Fibroblast of lung (primary cell): ENCODE results near the gene STARD5. TPM values are rescaled to one million over a fixed set of nuclear protein-coding genes. Genes with fewer than 3 reads are reported as not detected.
A peak's percentile ranks its signal among the peaks of the same experiment; 100 is the strongest.
"Not testable (repeated sequence)": the region's sequence is repeated elsewhere in the genome, so short reads cannot be mapped to it uniquely, and the experiment has no call there.

Experiments used
- DNase-seq, 2 donors: peaks; one replicate each; pipeline versions ENCODE4 v3.0.0 to v3.0.0-alpha.2; 2010; ENCODE audit warnings: low read depth in 2 of 2
- H2AFZ ChIP-seq: 2 replicates; pipeline ENCODE4 v1.5.1; 2012; ENCODE audit warnings: low read length, control low read depth, inconsistent platforms
- H3K27ac ChIP-seq: 2 replicates; pipeline ENCODE4 v1.5.1; 2011; ENCODE audit warnings: low read length, control low read depth; ENCODE audit not compliant: insufficient read depth
- H3K27me3 ChIP-seq: 2 replicates; pipeline ENCODE4 v1.5.1; 2011; ENCODE audit warnings: mild to moderate bottlenecking, low read length; ENCODE audit not compliant: control insufficient read depth, insufficient read depth
- H3K36me3 ChIP-seq: 2 replicates; pipeline ENCODE4 v1.5.1; 2011; ENCODE audit warnings: low read length; ENCODE audit not compliant: control insufficient read depth, insufficient read depth
- H3K4me1 ChIP-seq: 2 replicates; pipeline ENCODE4 v1.5.1; 2011; ENCODE audit warnings: low read length; ENCODE audit not compliant: control insufficient read depth, insufficient read depth; ENCODE audit errors: extremely low read depth
- H3K4me2 ChIP-seq: 2 replicates; pipeline ENCODE4 v1.5.1; 2011; ENCODE audit warnings: low read length, control low read depth; ENCODE audit not compliant: insufficient read depth; ENCODE audit errors: extremely low read depth
- H3K4me3 ChIP-seq, 4 experiments: fragments of 200-600 bp in 1 of 4; sonication (generic) in 1 of 4; replicated peaks in 1 of 4; 2 replicates each; pipeline ENCODE4 v1.5.1; 2011 to 2016; ENCODE audit warnings: low read length in 4 of 4, low read depth in 3 of 4, mild to moderate bottlenecking in 3 of 4, control low read depth in 2 of 4, inconsistent platforms in 1 of 4, mixed read lengths in 1 of 4; ENCODE audit not compliant: insufficient read depth in 1 of 4; ENCODE audit errors: control extremely low read depth in 1 of 4
- H3K79me2 ChIP-seq: 2 replicates; pipeline ENCODE4 v1.5.1; 2012; ENCODE audit warnings: mild to moderate bottlenecking, low read length, inconsistent platforms; ENCODE audit not compliant: control insufficient read depth, insufficient read depth
- H3K9ac ChIP-seq: 2 replicates; pipeline ENCODE4 v1.5.1; 2011; ENCODE audit warnings: mild to moderate bottlenecking, low read length, control low read depth; ENCODE audit not compliant: insufficient read depth
- H3K9me3 ChIP-seq: 2 replicates; pipeline ENCODE4 v1.5.1; 2012; ENCODE audit warnings: low read depth, low read length; ENCODE audit not compliant: control insufficient read depth, insufficient read depth
- H4K20me1 ChIP-seq: 2 replicates; pipeline ENCODE4 v1.5.1; 2011; ENCODE audit warnings: low read length; ENCODE audit not compliant: control insufficient read depth, insufficient read depth; ENCODE audit errors: extremely low read depth
- CTCF ChIP-seq, 2 donors: IDR thresholded peaks in 1 of 2; conservative IDR thresholded peaks in 1 of 2; 1 replicate in 1 of 2; 2 replicates in 1 of 2; pipeline ENCODE4 v1.5.1; 2011 to 2012; ENCODE audit warnings: low read length in 2 of 2, control low read depth in 1 of 2, inconsistent platforms in 1 of 2, low read depth in 1 of 2, mild to moderate bottlenecking in 1 of 2
- EZH2 ChIP-seq: IDR thresholded peaks from 2 replicates; pipeline ENCODE4 v1.5.1; 2012; ENCODE audit warnings: low read length, control low read depth, mild to moderate bottlenecking; ENCODE audit errors: missing control alignments
- polyA plus RNA-seq, 2 donors: library from polyadenylated mRNA; depleted of rRNA in 1 of 2; stranded (reverse) in 1 of 2; unstranded in 1 of 2; fragments of >200 nt; gene quantifications; 2 replicates each; pipeline ENCODE4 v1.2.1, GENCODE V29; 2011 to 2012; ENCODE audit warnings: missing spikeins in 1 of 2
- total RNA-seq: library from RNA; depleted of rRNA; stranded (reverse); fragments of >200 nt; gene quantifications from 2 replicates; pipeline ENCODE4 v1.2.1, GENCODE V29; 2014

STARD5 gene
- total and polyA plus RNA-seq, 2 donors (not counting 1 experiment from before 2014, with no cell fraction given) = 14.9 to 20.1 TPM

GRCh38 chr15:81332326-81332725, 8.4 kb upstream of the STARD5 start:
- H2AFZ ChIP-seq = no peak overlapping the region
- TF ChIP-seq EZH2 (no peak), CTCF (conservative IDR thresholded peaks at IDR 0.05 in 1 of 2, IDR thresholded peaks at IDR 0.05 in 1 of 2; ENCODE audit: low read depth in 1 of 2, low read length in 2 of 2) (no peak)
- H3K27ac ChIP-seq = no peak overlapping the region
- no peak overlapping the region for H3K4me3 ChIP-seq
- no peak for DNase-seq
- no peaks in the 10 kb centered on the region for H3K79me2 ChIP-seq
- no peaks in the 10 kb centered on the region for H4K20me1 ChIP-seq
- H3K27me3 ChIP-seq = no peaks in the 10 kb centered on the region
- no peaks in the 10 kb centered on the region for H3K9me3 ChIP-seq
- no peaks in the 10 kb centered on the region for H3K36me3 ChIP-seq
- no peak overlapping the region for H3K9ac ChIP-seq
- peaks cover 5% of the 10 kb centered on the region for H3K4me1 ChIP-seq
- H3K4me2 ChIP-seq = no peak overlapping the region

GRCh38 chr15:81331600-81331999, 7.7 kb upstream of the STARD5 start:
- H3K9me3 ChIP-seq = no peaks in the 10 kb centered on the region
- no peaks in the 10 kb centered on the region for H3K79me2 ChIP-seq
- no peak for TF ChIP-seq EZH2
- TF ChIP-seq CTCF (conservative IDR thresholded peaks at IDR 0.05 in 1 of 2, IDR thresholded peaks at IDR 0.05 in 1 of 2; ENCODE audit: low read depth in 1 of 2, low read length in 2 of 2) = no peak
- H3K27me3 ChIP-seq = no peaks in the 10 kb centered on the region
- DNase-seq = no peak
- H3K4me2 ChIP-seq = no peak overlapping the region
- no peak overlapping the region for H3K9ac ChIP-seq
- H3K27ac ChIP-seq = no peak overlapping the region
- no peaks in the 10 kb centered on the region for H4K20me1 ChIP-seq
- peaks cover 12% of the 10 kb centered on the region for H3K4me1 ChIP-seq
- H3K36me3 ChIP-seq = no peaks in the 10 kb centered on the region
- H2AFZ ChIP-seq = no peak overlapping the region
- H3K4me3 ChIP-seq = no peak overlapping the region

GRCh38 chr15:81331141-81331540, 7.2 kb upstream of the STARD5 start:
- not testable (repeated sequence) for H3K27ac ChIP-seq, H3K79me2 ChIP-seq, H2AFZ ChIP-seq, H3K4me3 ChIP-seq, H4K20me1 ChIP-seq, H3K27me3 ChIP-seq, H3K9ac ChIP-seq, H3K4me2 ChIP-seq, H3K9me3 ChIP-seq, H3K36me3 ChIP-seq
- DNase-seq = peak; percentile 34 to 63
- peaks cover 16% of the 10 kb centered on the region for H3K4me1 ChIP-seq
